ENCODE measurements around the gene GRID1.
"Not testable (repeated sequence)": the region's sequence is repeated elsewhere in the genome, so short reads cannot be mapped to it uniquely, and the experiment has no call there.

GRID1 gene

DNA sequence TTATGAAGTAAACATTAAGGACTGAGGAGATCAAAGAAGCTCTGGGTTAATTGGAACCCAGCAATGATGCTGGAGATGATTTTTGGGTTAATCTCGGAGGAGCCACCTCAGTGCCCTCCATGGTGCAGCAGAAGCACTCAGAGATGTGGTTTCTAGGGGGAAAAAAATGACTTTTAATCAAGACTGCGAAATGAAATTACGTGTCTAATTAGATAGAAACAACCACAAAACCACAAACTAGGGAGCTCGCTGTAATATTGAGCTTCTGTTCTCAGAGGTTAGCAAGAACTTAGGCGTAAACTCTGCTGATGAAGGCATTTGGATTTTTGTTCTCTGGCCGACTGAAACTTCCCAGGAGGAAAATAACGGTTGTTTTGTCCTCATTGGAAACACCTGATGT lies 319.0 kb downstream of the GRID1 start:
- DNase-seq: peak; percentile 1

DNA sequence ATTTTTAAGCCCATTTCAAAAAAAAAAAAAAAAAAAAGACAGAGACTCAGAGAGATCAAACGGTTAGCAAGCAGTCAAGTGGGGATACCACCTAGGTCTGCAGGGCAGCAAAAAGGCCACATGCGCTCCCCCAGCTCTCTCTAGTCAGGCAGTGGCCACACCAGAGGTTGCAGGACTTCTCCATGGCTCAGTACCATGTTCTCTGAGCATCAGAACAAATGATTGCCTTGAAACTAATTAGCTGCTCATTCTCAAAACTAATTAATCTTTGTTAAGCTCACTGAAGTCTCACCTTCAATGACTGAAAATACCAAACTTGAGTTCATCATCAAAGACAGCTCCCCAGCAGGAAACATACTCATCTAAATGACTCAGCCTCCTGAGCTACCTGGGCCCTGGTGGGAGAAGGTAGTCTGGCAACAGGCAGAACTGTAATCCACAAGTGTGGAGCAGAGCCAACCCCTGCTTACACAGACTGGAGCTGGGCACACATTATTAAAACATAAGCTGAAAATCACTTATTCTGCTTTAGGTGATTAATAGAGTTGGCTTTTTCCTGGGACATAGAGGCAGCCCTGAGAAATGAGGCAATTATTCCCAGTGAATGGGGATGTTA lies 319.6 kb downstream of the GRID1 start:
- no peak for DNase-seq

DNA sequence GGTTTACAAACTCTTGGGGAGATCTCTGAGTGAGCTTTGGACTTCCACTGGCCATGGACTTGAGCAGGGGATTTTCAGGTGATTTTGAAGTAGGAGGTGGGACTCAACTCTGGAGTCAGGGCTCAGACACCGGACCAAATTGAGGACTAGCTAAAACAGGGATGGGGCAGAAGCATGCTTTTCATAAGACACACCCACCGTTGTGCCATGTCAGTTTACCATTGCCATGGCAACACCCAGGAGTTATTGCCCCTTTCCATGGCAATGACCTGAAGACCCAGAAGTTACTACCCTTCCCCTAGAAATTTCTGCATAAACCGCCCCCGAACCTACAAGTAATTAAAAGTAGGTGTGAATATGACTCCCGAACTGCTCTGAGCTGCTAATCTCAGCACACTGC lies 320.7 kb downstream of the GRID1 start:
- DNase-seq: no peak

DNA sequence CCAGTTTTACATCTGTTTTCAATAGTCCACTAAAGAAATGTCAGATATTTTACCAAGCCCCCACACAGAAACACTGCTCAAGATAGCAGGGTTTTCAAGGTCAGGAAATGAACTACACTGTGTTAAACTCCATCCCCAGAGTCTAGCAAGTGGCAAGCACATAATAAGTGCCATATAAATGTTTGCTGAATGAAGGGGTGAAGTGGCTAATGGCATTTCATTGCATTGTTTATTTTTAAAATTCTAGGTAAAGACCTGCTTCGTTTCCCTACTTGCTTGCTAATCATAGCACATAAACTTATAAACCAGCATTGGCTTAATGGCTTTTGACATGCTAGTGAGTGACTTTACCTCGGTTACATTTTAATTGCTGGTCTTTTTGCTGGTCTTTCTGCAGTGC lies 322.6 kb downstream of the GRID1 start:
- no peak for DNase-seq

DNA sequence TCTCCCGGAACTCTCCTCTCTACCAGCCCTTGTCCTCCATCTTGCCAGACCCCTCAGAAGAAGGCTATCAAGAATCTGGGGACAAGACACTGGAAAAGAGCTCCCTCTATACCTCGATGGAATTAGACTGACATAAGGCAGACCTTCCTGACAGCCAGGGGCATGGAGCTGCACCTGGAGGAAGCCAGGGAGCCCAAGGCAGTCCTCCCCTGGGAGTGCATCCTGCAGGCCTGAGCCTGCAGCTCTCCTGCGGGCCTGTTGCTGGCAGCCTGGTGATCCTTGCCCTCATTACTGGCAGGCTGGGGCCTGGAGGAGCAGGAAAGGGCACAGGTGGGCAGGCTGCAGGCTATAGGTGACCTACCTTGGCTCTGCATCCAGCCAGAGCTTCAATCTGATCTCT lies 323.4 kb downstream of the GRID1 start:
- DNase-seq: no peak

DNA sequence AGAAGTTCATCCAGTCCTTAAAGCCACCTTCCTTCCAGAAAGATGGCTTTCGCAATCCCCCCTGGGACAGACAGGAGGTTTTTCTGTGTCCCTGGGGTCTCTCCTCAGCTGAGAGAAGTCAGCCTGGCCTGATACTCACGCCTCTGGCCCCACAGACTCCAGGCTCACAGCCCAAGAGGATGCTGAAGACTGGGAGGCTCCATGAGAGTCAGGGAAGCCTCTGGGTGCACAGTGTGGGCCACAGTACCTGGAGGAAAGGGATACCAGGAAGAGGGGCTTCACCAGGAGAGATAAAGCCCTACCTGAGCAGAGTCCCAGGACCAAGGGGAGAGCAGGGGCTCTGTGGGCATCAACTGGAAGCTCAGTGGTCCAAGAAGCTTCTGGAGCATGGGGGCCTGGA lies 324.4 kb downstream of the GRID1 start:
- DNase-seq: no peak

DNA sequence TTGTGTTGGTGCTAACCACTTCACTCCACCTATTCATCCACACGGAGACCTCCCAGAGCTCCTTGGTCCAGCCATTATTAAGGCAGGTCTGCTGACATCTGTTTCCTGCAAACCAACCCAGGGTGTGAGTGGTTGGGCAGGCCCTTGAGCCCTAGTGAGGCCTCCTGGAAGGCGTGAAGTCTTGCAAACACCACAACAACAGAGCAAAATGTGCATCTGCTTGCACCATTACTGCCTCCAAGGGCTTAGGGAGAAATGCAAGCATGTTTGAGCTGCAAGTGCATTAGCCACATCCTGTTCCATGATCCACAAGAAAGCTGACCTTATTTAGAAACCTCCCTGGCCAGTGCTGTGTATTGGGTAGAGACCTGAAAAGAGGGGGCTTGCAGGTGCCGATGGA lies 325.5 kb downstream of the GRID1 start:
- DNase-seq: no peak

DNA sequence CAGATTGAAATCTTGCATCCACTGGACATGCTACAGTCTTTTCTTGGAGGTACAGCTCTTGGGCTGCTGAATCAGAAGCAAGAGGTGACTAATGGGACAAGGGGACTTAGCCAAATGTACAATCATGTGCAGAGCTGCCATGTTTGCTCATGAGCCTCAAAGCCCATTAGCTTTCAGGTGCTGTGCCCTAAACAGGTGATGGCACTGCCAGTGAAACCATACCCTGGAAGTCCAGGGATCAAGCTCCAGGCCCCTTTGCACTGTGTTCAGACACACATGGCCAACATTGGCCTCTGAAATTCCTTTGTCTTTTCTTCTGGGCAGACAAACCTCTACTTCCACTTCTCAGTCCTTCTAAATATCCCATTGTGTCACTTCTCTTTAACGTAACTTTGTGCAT lies 328.2 kb downstream of the GRID1 start:
- DNase-seq: no peak

DNA sequence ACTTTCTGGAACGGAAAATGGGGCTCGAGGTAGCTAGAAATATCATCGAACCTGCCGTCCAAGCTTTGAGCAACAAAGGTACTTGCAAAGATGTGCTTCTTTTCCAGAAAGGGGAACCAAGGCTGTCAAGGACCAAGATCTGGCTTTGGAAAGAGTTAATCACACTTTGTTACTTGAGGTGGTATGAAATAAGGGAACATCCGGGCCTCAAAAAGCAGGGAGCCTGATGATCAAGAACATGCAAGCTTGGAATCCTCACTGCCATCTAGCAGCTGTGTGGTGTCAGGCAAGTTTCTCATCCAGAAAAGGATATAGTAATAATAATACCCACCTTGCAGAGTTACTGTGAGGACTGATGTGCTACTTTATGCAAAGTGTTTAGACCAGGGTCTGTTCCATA lies 329.5 kb downstream of the GRID1 start:
- DNase-seq: no peak

DNA sequence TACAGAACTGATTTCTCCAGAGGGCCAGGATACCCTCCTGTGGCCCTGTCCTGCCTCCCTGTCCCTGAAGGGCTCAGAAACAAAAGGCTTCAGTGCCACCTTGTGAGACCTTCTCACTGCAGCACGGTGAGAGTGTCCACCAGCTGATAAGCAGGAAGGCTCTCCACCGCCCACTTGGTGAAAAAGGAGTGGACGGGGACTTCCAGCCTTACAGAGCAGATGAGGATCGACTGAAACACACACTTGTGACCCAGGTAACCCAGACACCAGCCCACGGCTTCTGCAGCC lies 330.1 kb downstream of the GRID1 start:
- no peak for DNase-seq

DNA sequence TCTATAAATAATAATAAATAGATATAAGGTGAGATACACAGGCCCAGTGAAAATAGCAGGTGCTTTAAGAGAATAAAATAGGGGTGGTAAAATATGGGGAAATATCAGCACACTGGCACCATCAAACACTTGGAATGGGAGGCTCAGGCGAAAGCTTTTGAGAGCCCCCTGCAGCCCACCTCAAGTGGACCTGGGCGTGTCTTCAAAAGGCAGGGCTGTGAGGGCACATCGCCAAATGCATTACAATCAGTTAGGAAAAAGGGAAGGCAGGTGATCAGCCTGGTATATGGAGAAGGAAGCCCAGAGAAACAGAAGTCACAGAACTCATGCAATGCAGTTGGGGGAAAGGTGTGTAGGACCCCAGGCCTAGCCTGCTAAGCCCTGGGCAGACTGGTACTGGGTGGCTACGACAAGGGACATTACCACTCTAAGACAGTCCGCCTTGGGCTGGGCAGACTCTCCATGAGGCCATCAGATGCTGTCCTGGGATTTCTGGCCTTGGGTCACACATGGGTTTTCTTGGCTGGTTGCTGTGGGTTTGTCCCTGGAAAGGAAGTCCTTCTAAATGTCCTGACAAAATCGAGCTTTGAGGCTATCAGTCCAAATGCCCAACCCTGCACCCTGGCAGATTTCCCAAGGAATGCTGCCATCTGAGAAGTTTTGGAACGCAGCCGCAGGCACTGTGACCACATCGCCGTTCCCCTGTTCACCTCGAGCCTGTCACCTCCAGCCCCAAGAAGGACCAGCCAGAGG lies 330.6 kb downstream of the GRID1 start:
- DNase-seq: no peak

DNA sequence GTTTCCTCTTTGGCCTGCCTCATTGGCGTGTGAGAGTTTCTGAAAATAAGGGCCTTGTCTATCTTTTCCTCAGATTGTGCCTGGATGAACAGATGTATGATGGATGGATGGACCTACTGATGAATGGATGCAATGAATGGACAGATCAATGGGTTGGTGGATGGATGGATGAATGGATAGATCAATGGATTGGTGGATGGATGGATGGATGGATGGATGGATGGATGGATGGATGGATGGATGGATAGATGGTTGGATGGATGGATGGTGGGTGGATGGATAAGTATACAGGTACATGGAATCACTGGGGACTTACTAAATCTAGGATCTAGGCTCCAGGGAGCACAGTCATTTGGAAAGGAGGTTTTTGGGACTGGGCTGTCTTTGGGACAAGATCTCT lies 331.9 kb downstream of the GRID1 start:
- DNase-seq: no peak

DNA sequence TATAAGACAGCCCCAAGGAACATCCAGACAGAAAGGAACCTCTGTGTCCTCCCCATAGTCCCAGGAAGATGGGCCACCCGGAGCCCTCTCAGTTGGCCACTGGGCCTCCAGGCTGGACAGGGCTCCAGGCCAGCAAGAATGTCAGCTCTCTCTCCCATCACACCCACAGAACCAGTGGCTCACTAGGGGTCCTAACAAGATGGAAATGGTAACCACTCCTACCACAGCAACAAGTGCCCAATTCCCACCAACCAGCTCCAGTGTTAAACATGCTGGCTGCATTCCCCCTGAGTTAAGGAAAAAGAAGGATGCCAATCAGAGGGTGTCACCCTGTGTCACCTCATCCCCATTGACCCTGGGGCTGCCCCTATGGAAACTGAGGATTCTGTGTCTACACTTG lies 333.0 kb downstream of the GRID1 start:
- DNase-seq: no peak

DNA sequence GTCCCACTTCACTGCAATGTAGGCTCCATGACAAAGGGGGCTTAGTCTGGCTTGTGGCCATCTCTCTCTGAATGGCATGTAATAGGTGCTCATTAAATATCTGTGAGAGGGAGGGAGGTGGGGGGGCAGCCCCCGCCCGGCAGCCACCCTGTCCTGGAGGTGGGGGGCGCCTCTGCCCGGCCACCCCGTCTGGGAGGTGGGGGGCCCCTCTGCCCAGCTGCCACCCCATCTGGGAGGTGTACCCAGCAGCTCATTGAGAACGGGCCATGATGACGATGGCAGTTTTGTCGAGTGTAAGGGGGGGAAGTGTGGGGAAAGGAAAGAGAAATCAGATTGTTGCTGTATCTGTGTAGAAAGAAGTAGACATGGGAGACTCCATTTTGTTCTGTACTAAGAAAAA lies 334.5 kb downstream of the GRID1 start:
- DNase-seq: not testable (repeated sequence)

DNA sequence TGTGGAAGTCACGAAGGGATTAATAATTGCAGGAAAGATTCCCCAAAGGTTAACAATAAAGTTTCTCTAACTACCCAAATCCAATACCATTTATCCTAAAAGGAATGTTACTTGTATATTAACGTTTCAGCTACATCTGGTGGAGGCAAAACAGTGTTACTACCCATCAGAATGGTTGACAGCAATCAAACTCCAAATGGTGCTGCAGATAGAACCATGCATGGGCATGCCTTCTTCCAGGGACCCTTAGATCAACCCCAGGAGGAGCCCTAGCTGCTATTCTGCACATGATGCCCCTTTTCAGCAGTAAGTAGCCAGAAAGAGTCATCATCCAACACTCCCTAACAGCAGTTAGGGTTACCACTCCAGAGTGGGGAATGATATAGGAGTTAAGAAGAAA lies 336.3 kb downstream of the GRID1 start:
- DNase-seq: no peak

DNA sequence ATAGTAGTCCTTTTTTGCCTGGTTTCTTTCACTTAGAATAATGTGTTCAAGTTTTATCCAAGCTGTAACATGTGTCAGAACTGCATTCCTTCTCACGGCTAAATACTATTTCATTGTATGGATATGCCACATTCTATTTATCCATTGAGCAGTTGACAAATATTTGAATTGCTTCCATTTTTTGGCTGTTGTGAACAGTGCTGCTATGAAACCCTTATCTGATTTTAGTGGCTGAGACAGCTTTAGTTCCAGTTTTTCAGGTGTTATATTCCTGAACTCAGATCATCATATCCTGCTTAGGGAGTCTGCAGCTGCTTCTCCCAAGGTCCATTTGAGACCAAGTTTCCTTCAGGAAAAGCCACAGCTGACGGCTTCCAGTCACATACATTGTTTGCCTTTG lies 339.2 kb downstream of the GRID1 start:
- DNase-seq: no peak

DNA sequence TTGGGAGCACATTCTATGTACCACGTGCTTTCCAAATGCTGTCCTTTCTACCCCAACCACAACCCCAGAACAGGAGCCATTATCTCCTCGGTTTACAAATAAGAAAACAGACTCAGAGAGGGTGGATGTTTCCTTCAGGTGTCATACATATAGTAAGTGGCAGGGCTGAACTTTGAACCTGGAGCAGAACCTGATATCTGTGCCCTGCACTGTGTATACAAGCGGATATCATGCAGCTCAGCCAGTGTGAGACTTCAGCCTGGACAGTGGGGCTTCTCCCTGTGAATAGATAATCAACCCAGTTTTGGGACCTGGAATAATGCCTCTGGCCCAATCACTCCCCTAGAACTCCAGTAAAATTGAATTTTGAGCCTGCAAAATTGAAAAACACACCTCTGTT lies 341.1 kb downstream of the GRID1 start:
- no peak for DNase-seq

DNA sequence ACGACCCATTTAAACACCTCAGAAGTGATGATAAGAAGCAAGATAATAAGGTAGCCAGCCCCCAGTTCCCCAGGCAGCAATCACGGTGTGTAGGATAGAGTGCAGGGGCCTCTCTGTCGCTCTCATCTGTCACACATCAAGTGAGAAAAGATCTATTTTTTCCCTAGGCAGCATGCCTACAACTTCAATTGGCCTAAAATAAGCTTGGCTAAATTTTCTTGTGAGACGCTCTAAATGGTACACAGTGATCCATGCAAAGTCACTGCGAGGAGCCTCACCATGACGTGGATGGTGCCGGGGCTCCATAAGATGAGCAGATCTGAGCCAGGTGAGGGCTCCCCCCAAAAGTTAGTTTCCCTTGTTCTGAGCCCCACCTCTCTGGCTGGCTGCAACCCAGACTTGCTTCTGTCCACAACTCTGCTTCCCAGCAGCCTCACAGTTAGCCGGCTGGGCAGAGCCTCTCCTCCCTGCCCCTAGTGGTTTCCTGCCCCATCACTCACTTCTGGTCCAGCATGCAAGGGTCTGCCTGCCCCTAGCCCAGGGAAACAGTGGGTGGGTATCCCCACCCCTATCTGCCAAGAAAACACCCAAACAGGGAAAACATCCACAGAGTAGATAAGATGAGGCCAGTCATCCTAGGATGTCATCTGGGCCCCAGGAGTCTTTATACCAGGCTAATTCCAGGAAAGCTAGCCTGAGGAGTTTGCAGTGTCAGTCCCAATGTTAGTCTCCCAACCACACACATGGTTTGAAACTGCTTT lies 342.1 kb downstream of the GRID1 start:
- no peak for DNase-seq

DNA sequence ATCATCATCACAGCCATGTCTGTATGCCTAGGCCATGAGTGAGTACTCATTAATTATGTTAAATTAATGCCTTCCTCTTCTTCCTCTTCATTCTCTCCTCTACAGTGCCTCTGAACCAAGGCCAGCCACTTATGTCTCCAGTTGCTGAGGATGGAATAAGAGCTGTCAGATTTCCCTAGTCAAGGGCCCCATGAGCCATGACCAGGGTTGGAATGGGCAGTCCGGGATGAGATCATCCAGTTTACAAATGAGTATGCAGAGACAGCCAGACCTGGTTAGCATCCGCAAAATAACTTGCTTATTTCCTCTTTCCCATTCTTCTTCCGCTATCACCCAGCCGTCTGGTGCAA lies 342.7 kb downstream of the GRID1 start:
- DNase-seq: no peak

DNA sequence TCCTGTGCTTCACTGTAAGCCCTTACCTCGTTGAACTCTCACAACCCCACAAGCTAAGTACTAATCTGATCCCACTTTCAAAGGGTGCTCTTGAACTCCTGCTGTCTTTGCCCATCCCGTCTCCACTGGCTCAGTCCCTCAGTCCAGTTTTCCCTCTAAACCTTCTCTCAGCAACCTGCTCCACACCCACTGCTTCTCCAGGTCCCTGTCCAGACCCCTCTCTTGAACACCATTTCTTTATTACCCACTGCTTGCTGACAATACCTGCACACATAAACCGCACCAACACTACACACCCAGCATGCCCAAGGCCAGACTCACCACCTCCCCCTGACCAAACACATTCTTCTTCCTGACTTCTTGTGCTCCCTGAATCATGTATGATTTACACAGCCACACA lies 343.3 kb downstream of the GRID1 start:
- DNase-seq: no peak

DNA sequence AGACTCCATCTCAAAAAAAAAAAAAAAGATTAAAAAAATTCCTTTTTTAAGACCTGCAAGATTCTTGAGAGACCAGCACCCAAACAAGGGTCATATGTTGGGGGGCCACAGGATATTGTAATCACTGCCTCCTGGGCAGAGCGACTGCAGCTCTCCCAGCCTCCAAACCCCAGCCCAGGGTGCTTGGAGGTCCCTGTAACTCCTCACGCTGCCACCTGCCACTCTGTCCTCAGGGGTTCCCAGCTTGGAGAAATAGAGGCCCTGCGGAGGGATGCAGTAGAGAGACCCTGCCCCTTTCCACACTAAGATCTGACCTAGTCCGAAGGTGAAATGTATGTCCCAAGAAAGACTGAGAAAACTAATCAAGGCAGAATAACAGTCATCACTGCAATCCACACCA lies 343.7 kb downstream of the GRID1 start:
- no peak for DNase-seq

DNA sequence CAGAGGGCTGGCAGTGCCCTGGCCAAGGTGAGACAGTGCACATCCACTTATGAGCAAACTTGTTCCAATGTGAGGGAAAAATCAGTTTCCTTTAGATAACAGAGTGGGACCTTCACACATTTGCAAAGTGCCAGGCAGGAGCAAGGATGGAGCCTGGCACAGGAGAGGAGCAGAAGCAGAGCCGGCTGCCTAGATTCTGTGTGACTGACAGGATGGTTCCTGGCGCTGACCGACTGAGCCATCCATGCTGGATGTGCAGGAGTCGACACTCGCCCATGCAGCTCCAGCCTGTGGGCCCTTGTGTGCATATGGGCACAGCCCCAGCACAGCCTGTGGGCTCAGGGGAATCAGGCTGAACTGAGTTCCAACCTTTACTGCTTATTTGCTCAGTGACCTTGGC lies 346.5 kb downstream of the GRID1 start:
- no peak for DNase-seq

DNA sequence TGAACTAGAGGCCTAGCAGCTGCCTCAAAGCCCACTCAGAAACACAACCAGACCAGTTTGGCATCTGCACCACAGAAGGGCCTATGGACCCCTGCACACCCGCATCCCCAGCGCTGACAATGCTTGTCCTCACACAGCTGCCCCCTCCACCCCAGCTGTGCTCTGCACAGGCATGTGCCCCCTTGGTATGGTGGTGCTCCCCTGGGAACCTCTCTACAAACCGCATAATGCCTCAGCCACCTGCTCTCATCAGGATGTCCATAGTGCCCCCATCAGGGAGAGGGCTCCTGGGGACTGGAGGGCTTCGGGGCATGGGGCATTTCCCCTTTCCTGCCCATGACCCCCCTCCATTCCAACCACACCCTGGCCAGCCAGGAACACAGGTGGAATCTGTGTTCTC lies 347.5 kb downstream of the GRID1 start:
- no peak for DNase-seq

DNA sequence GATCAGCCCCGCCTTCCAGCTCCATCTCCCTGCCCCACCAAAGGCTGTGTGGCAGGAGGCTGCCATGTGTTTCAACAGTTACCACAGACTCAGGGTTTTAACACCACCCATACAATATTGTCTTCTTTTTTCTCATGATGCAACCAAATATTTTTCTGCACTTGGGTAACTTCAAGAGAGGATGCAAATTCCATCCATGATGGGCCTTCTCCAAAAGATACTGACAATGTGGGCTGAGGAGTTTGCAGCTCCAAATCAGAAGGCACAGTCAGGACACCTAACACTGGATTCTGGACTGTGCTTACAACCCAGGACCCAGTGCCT lies 347.9 kb downstream of the GRID1 start:
- DNase-seq: no peak
